ENCODE measurements around the gene FOSL2.

Gene FOSL2

DNA sequence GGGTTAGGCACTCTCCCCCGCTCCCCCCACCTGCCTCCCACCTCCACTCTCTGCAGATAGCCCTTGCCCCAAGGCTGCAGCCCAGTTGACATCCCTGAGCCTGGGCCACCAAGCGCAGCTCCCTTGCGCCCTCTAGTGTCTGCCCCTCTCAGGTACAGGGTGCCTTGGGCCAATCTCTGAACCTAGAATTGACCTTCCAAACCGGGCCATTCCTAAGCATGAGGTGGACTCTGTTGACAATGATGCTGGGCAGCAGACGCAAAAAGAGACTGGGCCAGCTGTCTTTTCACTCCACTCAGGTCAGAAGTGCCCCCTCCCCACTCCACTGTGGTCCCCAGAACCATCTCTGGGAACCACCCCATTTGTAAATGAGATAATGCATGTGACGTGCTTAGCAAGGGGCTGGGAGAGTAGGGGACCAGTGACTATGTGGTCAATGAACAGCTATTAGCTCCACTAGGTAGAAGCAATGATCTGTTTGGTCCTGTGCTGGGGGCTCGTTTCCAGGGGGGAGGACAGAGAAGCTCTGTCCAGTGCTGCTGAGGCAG, 60.0 kb downstream of the FOSL2 start:
- peak; percentile 40 for DNase-seq

DNA sequence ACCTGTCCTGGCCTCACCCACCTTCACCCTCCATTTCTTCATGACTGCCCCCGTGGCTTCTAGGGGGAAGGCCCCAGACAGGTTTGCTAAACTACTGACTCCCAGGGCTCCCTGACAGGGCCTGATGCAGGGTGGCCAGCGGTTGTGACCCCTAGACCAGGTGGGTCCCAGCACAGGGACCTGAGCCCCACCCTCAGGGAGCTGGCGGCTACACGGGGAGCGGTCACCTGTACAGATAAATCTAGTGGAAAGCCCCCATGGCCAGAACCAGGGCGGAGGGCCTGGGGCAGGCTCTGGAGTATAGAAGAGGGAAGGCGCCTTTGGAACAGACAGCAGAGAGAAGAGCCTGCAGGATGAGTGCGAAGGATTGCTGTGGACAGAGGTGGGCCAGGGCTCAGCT, 60.7 kb downstream of the FOSL2 start:
- DNase-seq, result no peak

- DNase-seq, result no peak
These were observed 61.6 kb downstream of the FOSL2 start for GRCh38 chr2:28454016-28454930.

- no peak for DNase-seq
These were observed 64.6 kb downstream of the FOSL2 start for GRCh38 chr2:28457237-28457636.

DNA sequence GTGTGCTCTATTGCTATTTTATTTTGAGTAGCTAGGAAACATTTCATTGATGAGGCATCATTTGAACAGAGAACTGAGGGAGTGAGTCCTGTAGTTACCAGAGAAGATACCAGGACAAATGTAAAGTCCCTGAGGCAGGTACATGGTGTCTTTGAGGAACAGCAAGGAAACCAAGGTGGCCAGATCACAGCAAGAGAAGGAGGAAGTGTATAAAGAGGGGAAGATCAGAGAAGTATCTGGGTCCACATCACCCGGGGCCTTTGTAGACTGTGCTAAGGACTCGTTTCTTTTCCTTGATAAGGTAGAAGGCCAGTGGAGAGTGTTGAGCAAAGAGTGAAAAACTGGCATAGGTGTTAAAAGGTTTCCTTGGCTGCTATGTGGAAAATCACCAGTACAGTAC, 68.4 kb downstream of the FOSL2 start:
- DNase-seq, result no peak

- DNase-seq, result no peak
These were observed 69.5 kb downstream of the FOSL2 start for GRCh38 chr2:28462122-28462521.

- DNase-seq, result no peak
These were observed 70.7 kb downstream of the FOSL2 start for GRCh38 chr2:28463211-28463816.

- DNase-seq, result no peak
These were observed 71.2 kb downstream of the FOSL2 start for GRCh38 chr2:28463893-28464292.

GRCh38 chr2:28465148-28465885, 72.7 kb downstream of the FOSL2 start:
- no peak for DNase-seq

Data from GDM1 (cell line).